Activated CD4-positive, alpha-beta T cell treated with anti-CD3 and anti-CD28 coated beads, Interleukin-2, amount 10 ng/mL, durations not matched to agents 7 days and 5 days (primary cell): ENCODE data around the gene F5. TPM values are rescaled to one million over a fixed set of nuclear protein-coding genes. Genes with fewer than 3 reads are reported as not detected.

Source experiments
- CTCF ChIA-PET: fragments of 350-600 bp; sonication (Branson Sonifier 250); formaldehyde crosslinking; loops from one replicate; lab custom pipeline; 2021; ENCODE audit warnings: antibody characterized with exemption; lab: Charles Lee
- POLR2A ChIA-PET: fragments of 350-600 bp; sonication (Branson Sonifier 250); formaldehyde crosslinking; loops from one replicate; lab custom pipeline; 2021; ENCODE audit warnings: antibody characterized with exemption; lab: Charles Lee
- DNase-seq: peaks from one replicate; pipeline ENCODE4 v3.0.0-alpha.2; 2020
- H3K27ac Mint-ChIP-seq: one replicate; pipeline ENCODE4 v1.8.0; 2021; ENCODE audit warnings: mild to moderate bottlenecking, moderate library complexity, mixed read lengths
- H3K27me3 Mint-ChIP-seq: one replicate; pipeline ENCODE4 v1.8.0; 2021; ENCODE audit warnings: mixed read lengths
- H3K36me3 Mint-ChIP-seq: one replicate; pipeline ENCODE4 v1.8.0; 2021; ENCODE audit warnings: low read depth, mixed read lengths
- H3K4me1 Mint-ChIP-seq: one replicate; pipeline ENCODE4 v1.8.0; 2021; ENCODE audit warnings: mixed read lengths
- H3K4me3 Mint-ChIP-seq: one replicate; pipeline ENCODE4 v1.8.0; 2021; ENCODE audit warnings: mild to moderate bottlenecking, moderate library complexity, mixed read lengths
- H3K9me3 Mint-ChIP-seq: one replicate; pipeline ENCODE4 v1.8.0; 2021; ENCODE audit warnings: mixed read lengths
- total RNA-seq, 2 experiments: library from RNA; stranded (reverse); gene quantifications; one replicate each; pipeline ENCODE4 v1.2.3, GENCODE V29; 2021

Gene F5
- total RNA-seq, 2 experiments from 2014 or later = 12.2 to 15.7 TPM

- CTCF ChIA-PET = interaction anchor here (0.9 to 1.4 kb wide), 2 partner anchors 14 to 18 kb away, joined by 3 to 5 read pairs; no protein-coding TSS in a partner anchor
- DNase-seq = peak; percentile 12
- POLR2A ChIA-PET = interaction anchor here (0.6 kb wide), 1 partner anchor 139 kb away, joined by 3 read pairs; no protein-coding TSS in a partner anchor
- H3K27ac Mint-ChIP-seq = peak overlapping the region; percentile 73
- H3K4me3 Mint-ChIP-seq = peak overlapping the region; percentile 58
- peaks cover 18% of the 10 kb centered on the region for H3K36me3 Mint-ChIP-seq
- H3K27me3 Mint-ChIP-seq = no peaks in the 10 kb centered on the region
- no peaks in the 10 kb centered on the region for H3K9me3 Mint-ChIP-seq
- H3K4me1 Mint-ChIP-seq = peaks cover 24% of the 10 kb centered on the region
These were observed 57.1 kb downstream of the F5 start for GRCh38 chr1:169529068-169529642.

DNA sequence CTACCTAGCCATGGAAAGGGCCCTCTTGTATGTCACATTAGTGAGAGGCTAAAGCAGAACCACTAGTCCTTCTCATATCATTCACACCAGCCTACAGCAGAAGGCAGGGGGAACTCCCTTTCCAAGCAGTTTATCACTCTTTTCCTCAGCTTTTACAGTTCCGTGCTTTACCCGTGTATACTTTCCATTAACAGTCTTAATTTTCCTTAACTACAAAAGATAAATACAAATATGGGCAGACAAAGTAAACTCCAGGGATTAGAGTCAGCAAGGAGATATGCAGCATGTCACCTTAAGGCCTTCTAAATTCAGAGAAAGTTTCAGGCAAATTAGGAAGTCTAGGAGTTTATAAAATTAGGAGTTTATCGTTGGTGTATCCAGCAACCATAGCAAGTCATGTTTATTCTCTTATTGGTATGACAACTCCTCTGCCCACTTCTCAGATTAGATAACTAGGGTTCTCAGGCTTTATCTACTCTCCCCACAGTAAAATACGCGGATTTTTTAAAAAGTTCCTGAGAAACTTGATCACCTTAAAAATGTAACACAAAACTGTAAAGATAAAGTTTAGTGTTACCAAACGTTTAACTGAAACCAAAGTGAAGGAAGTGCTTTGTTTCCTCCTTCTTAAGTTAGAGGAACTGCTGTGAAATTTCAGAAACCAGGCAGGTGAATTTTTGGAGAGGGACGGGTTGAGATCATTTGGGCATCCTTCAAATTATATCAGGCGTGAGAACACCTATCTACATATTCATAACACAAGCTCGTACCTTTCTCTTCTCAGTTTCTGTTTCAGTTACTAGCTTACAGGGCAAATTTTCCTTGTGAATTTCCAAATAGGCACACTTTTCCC lies 57.8 kb downstream of the F5 start:
- Mint-ChIP-seq H3K27ac (peak overlapping the region; percentile 73), H3K4me1 (peaks cover 24% of the 10 kb centered on the region), H3K9me3 (no peaks in the 10 kb centered on the region), H3K27me3 (no peaks in the 10 kb centered on the region), H3K4me3 (peak overlapping the region; percentile 58), H3K36me3 (peaks cover 17% of the 10 kb centered on the region)
- POLR2A ChIA-PET = interaction anchor here (0.6 kb wide), 1 partner anchor 138 kb away, joined by 3 read pairs; no protein-coding TSS in a partner anchor
- CTCF ChIA-PET = interaction anchor here (0.9 kb wide), 1 partner anchor 15 kb away, joined by 3 read pairs; no protein-coding TSS in a partner anchor
- DNase-seq = no peak

DNA sequence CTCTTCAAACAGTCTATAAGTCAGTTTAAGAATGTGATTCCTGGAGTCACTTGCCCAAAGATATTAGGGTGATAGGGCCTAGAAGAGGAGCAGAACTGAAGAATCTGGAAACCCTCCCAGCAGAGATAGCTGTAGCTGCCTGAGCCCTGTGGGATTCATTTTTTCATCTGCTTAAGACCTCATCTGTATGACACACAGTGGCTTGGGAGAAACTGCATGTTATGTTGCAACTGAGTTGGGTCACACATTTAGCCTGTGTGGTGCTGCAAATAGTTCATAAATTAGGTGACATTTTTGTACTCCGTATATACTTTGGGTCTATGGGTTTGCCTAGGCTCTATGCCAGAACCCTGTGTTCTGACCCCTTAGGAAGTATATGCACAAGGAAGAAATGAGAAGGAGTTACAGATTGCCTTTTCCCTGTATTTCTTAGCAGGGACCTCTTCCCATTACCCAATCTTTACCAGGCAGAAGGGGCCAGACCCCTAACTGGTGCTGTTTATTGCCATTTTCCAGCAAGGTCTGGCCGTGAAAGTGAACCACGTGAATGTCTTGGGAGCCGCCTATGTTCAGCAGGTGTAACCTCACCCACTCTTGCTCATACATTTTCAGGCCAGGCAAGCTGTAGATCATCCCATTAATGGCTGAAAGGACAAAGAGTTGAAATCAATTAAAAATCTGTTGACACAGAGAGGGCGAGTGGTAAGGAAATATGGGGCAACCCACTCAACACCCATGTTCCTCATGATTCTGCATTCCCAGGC lies 58.6 kb downstream of the F5 start:
- no peak overlapping the region for H3K27ac Mint-ChIP-seq
- H3K36me3 Mint-ChIP-seq = peaks cover 13% of the 10 kb centered on the region
- peaks cover 24% of the 10 kb centered on the region for H3K4me1 Mint-ChIP-seq
- no peak overlapping the region for H3K4me3 Mint-ChIP-seq
- no peaks in the 10 kb centered on the region for H3K27me3 Mint-ChIP-seq
- ChIA-PET CTCF (no interaction called here), POLR2A (no interaction called here)
- no peak for DNase-seq
- no peaks in the 10 kb centered on the region for H3K9me3 Mint-ChIP-seq

DNA sequence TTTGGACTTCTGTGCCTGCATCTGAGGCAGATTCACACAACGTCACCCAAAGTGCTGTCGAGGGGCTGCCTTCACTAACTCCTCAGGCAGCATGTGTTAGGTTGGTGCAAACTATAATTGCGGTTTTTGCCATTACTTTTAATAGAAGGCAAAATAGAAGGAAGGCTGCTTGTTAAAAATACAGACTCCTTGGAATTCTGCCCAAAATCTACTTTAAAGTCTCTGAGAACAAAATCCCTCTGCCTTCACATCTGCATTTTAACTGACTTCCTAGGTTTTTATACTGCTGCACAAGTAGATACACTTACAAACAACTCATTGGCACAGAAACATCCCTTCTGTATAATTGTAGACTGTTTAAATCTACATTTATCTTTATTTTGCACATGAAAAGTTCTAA lies 59.3 kb downstream of the F5 start:
- POLR2A ChIA-PET = no interaction called here
- Mint-ChIP-seq H3K4me3 (no peak overlapping the region), H3K27ac (no peak overlapping the region), H3K36me3 (peaks cover 15% of the 10 kb centered on the region), H3K9me3 (no peaks in the 10 kb centered on the region), H3K27me3 (no peaks in the 10 kb centered on the region), H3K4me1 (peaks cover 24% of the 10 kb centered on the region)
- no peak for DNase-seq
- CTCF ChIA-PET = no interaction called here

DNA sequence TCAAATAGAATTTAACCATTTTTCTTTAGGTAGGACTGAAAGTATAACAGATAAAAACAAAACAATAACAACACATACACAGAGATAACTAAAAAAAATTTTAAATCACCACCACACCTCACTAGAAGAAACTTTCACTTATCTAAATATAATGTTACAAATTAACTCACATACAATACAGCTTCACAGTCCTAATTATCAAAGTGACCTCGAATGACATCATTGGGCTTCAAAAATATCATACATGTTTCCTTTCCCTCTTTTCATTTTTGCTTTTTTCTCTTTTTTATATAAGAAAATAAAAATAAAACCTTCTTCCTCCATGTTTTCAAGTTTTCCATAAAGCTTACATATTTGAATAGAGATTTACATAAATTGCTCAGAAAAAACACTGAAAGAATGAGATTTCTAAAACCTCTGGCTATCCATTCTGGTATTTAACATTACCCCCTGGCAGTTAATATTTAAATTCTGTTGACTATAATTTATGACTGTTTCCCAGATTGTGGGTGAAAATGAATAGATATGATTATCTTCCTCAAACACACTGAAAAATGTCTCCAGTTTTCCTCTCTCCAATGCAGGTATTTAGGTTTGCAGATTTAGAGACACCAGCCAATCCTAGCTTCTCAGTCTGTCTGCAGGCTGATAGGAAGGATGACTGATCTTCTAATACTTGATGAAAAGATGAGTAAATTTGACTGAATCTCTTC lies 60.0 kb downstream of the F5 start:
- ChIA-PET CTCF (no interaction called here), POLR2A (no interaction called here)
- no peak overlapping the region for H3K4me3 Mint-ChIP-seq

GRCh38 chr1:169525391-169525790 lies 60.9 kb downstream of the F5 start:
- Mint-ChIP-seq H3K27ac (no peak overlapping the region), H3K4me3 (no peak overlapping the region), H3K36me3 (peaks cover 15% of the 10 kb centered on the region), H3K4me1 (peaks cover 24% of the 10 kb centered on the region), H3K9me3 (no peaks in the 10 kb centered on the region), H3K27me3 (no peaks in the 10 kb centered on the region)
- POLR2A ChIA-PET = no interaction called here
- CTCF ChIA-PET = no interaction called here
- no peak for DNase-seq

More for the DNA sequence above, 60.0 kb downstream of the F5 start:
- H3K27me3 Mint-ChIP-seq = no peaks in the 10 kb centered on the region
- H3K36me3 Mint-ChIP-seq = peaks cover 19% of the 10 kb centered on the region
- H3K4me1 Mint-ChIP-seq = peaks cover 24% of the 10 kb centered on the region
- no peak overlapping the region for H3K27ac Mint-ChIP-seq
- no peak for DNase-seq
- H3K9me3 Mint-ChIP-seq = no peaks in the 10 kb centered on the region

DNA sequence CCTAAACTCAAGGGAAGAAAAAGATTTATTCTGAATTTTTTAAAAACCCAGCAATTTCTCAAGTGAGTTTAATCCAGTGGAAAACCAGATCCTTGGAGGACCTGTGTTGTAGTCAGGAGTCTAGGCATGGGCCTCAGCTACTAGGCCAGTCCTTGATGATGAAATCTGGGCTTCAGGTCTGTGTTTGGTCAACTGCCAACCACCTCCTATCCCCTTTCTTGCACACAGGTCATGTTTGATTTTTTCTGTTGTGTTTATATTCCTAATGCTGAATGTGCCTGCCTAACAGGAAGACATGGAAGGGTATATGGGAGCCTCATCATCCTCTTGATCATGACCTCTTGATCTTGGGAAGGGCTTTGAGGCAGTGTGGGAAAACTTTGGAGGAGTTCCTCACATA lies 62.4 kb downstream of the F5 start:
- H3K27me3 Mint-ChIP-seq = no peaks in the 10 kb centered on the region
- DNase-seq = no peak
- POLR2A ChIA-PET = no interaction called here
- peaks cover 14% of the 10 kb centered on the region for H3K4me1 Mint-ChIP-seq
- CTCF ChIA-PET = interaction anchor here (1.3 kb wide), 1 partner anchor 97 kb away, joined by 4 read pairs; the partner anchor contains the start of gene CCDC181
- no peaks in the 10 kb centered on the region for H3K9me3 Mint-ChIP-seq
- H3K4me3 Mint-ChIP-seq = no peak overlapping the region
- H3K36me3 Mint-ChIP-seq = peaks cover 22% of the 10 kb centered on the region
- H3K27ac Mint-ChIP-seq = no peak overlapping the region

DNA sequence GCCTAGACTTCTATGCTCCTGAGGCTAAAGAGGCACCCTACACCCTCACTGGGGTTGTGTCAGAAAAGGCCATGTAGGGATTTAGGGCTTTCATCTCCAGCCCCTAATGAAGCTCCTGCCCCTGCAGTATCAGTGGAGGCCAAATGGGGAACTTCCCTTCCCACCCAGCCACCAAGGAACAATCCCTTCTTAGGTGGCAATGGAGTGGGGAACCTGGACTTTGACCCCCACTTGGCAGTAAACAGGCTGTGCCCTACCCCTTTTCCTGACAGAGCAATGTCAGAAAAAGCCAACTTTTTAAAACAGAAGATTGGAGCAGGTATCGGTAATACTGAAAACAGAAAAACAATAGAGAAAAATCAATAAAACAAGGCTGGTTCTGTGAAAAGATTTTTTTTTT lies 65.1 kb downstream of the F5 start:
- peaks cover 29% of the 10 kb centered on the region for H3K36me3 Mint-ChIP-seq

DNA sequence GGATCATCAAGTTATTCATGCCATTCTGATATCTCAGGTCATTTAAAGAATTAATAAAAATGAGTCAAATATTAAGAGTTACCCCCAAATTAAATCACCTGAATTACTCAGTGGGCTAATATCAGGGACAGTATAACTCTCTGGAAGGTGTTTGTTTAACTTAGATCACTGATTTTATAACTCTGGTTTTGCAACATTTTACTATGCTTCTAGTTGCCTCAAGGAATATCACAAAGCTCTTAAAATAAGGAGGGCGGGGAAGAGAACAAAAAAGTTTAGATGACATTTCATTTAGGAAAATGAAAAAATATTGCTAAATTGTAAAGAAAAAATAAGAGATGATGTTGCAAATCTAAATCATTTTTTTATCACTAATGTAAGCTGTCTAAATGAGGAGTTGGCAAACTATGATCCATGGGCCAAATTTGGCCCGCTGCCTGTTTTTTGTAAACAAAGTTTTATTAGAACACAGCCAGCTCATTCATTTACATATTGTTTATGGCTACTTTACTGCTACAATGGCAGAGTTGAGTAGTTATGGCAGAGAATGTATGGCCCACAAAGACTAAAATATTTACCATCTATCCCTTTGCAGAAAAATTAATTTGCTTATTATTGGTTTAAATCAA lies 68.6 kb downstream of the F5 start:
- Mint-ChIP-seq H3K4me1 (no peaks in the 10 kb centered on the region), H3K9me3 (no peaks in the 10 kb centered on the region), H3K27ac (no peak overlapping the region), H3K4me3 (no peak overlapping the region), H3K36me3 (peaks cover 37% of the 10 kb centered on the region), H3K27me3 (no peaks in the 10 kb centered on the region)
- POLR2A ChIA-PET = interaction anchor here (0.6 kb wide), 1 partner anchor 21 kb away, joined by 5 read pairs; no protein-coding TSS in a partner anchor
- CTCF ChIA-PET = no interaction called here
- DNase-seq = no peak

More for the DNA sequence above, 65.1 kb downstream of the F5 start:
- Mint-ChIP-seq H3K9me3 (no peaks in the 10 kb centered on the region), H3K4me1 (no peaks in the 10 kb centered on the region), H3K27ac (no peak overlapping the region), H3K4me3 (no peak overlapping the region), H3K27me3 (no peaks in the 10 kb centered on the region)
- ChIA-PET POLR2A (no interaction called here), CTCF (no interaction called here)
- no peak for DNase-seq

DNA sequence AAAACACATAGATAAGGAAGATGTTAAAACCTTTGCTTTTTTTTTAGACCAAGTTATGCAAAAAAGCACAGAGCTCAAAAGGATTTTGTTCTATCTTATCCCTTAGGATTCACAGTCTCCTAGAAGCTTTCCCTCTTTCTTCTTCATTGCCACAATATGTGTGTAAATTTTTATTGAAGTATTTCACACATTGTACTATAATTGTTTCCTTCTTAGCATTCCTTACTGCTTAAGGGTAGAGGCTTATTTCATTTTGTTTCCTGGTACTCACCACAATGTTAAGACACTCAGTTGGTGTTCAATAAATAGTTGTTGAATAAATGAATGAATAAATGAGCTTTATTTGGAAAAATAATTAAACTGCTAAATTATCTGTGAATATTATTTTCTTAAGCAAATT lies 70.6 kb downstream of the F5 start:
- Mint-ChIP-seq H3K4me3 (no peak overlapping the region), H3K4me1 (no peaks in the 10 kb centered on the region), H3K27ac (no peak overlapping the region), H3K9me3 (no peaks in the 10 kb centered on the region), H3K36me3 (peaks cover 32% of the 10 kb centered on the region), H3K27me3 (no peaks in the 10 kb centered on the region)
- CTCF ChIA-PET = interaction anchor here (1.1 kb wide), 1 partner anchor 15 kb away, joined by 3 read pairs; no protein-coding TSS in a partner anchor
- no peak for DNase-seq
- POLR2A ChIA-PET = no interaction called here

DNA sequence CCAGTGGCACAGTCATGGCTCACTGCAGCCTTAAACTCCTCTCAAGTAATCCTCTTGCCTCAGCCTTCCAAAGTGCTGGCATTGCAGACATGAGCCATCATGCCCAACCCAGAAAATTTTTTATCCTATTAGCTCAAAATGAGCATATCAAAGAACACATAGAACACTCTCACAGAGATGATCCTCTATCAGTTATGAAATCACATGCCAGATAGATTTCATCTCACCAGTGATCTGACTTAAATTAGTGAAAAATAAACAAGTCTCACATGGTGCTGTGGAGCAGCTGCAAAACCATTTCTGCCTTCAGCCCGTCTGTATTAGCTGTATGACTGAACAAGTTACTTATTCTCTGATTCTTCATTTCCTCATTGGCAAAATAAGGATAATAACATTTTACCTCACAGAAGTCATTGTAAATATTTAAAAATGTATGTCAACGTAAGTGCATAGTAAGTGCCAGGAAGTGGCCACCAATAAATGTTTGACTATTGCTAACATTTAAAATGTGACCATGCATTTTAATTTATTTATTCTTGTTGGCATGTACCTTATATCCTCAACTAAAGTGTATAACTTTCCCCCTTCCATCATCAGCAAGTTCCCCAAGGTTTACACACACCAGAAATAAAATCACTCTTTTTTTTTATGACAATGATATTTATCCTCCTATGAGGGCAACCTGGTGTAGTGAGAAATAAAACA lies 71.6 kb downstream of the F5 start:
- POLR2A ChIA-PET = no interaction called here

More for the DNA sequence above, 71.6 kb downstream of the F5 start:
- no peak overlapping the region for H3K27ac Mint-ChIP-seq
- CTCF ChIA-PET = interaction anchor here (0.6 to 1.1 kb wide), 2 partner anchors 16 to 1759 kb away, joined by 3 to 4 read pairs; no protein-coding TSS in a partner anchor
- H3K27me3 Mint-ChIP-seq = no peaks in the 10 kb centered on the region
- H3K4me3 Mint-ChIP-seq = no peak overlapping the region
- no peak for DNase-seq
- H3K4me1 Mint-ChIP-seq = peaks cover 5% of the 10 kb centered on the region
- H3K36me3 Mint-ChIP-seq = peaks cover 29% of the 10 kb centered on the region
- H3K9me3 Mint-ChIP-seq = no peaks in the 10 kb centered on the region
